GM23248 (cell line): ENCODE data around the gene NOTO. TPM values are rescaled to one million over a fixed set of nuclear protein-coding genes. Genes with fewer than 3 reads are reported as not detected.

ENCODE experiments used
- DNase-seq: peaks from one replicate; pipeline ENCODE4 v3.0.0-alpha.2; 2015
- H2AFZ ChIP-seq: fragments of 200-600 bp; sonication (generic); 2 replicates; pipeline ENCODE4 v1.6.1; 2016; ENCODE audit warnings: antibody characterized with exemption
- H3F3A ChIP-seq: fragments of 200-600 bp; sonication (generic); 2 replicates; pipeline ENCODE4 v1.6.1; 2016; ENCODE audit warnings: mild to moderate bottlenecking, antibody characterized with exemption, mixed run types; ENCODE audit not compliant: insufficient read depth
- H3K27ac ChIP-seq: fragments of 200-600 bp; sonication (generic); 2 replicates; pipeline ENCODE4 v1.5.1; 2016; ENCODE audit warnings: mild to moderate bottlenecking
- H3K27me3 ChIP-seq: fragments of 200-600 bp; sonication (generic); replicated peaks from 2 replicates; pipeline ENCODE4 v1.6.1; 2016; ENCODE audit warnings: mild to moderate bottlenecking; ENCODE audit not compliant: insufficient read depth
- H3K36me3 ChIP-seq: fragments of 200-600 bp; sonication (generic); 2 replicates; pipeline ENCODE4 v1.6.1; 2016; ENCODE audit warnings: low read depth, mild to moderate bottlenecking
- H3K4me1 ChIP-seq: fragments of 200-600 bp; sonication (generic); 2 replicates; pipeline ENCODE4 v1.6.1; 2016; ENCODE audit warnings: mild to moderate bottlenecking; ENCODE audit not compliant: insufficient read depth
- H3K4me2 ChIP-seq: fragments of 200-600 bp; sonication (generic); one replicate; pipeline ENCODE4 v1.6.1; 2016; ENCODE audit warnings: mild to moderate bottlenecking; ENCODE audit not compliant: unreplicated experiment
- H3K4me3 ChIP-seq: fragments of 200-600 bp; sonication (generic); 2 replicates; pipeline ENCODE4 v1.5.1; 2016; ENCODE audit warnings: mild to moderate bottlenecking
- H3K79me2 ChIP-seq: fragments of 200-600 bp; sonication (generic); 2 replicates; pipeline ENCODE4 v1.6.1; 2016; ENCODE audit warnings: mild to moderate bottlenecking; ENCODE audit not compliant: insufficient read depth
- H3K9ac ChIP-seq: fragments of 200-600 bp; sonication (generic); 2 replicates; pipeline ENCODE4 v1.6.1; 2016; ENCODE audit warnings: mild to moderate bottlenecking
- H3K9me2 ChIP-seq: fragments of 200-600 bp; sonication (generic); 2 replicates; pipeline ENCODE4 v1.6.1; 2016; ENCODE audit warnings: mixed run types, mild to moderate bottlenecking, moderate library complexity; ENCODE audit not compliant: insufficient read depth
- H3K9me3 ChIP-seq: fragments of 200-600 bp; sonication (generic); one replicate; pipeline ENCODE4 v1.6.1; 2017; ENCODE audit warnings: low read depth
- H4K20me1 ChIP-seq: fragments of 200-600 bp; sonication (generic); 2 replicates; pipeline ENCODE4 v1.6.0; 2016; ENCODE audit not compliant: insufficient read depth
- EZH2 ChIP-seq: fragments of 200-600 bp; sonication (generic); IDR thresholded peaks from 2 replicates; pipeline ENCODE4 v1.6.1; 2018; ENCODE audit warnings: antibody characterized with exemption, mild to moderate bottlenecking; ENCODE audit not compliant: insufficient read depth, poor library complexity, severe bottlenecking
- EZH2phosphoT487 ChIP-seq: fragments of 200-600 bp; sonication (generic); IDR thresholded peaks from 2 replicates; pipeline ENCODE4 v1.6.1; 2018; ENCODE audit warnings: antibody characterized with exemption, moderate library complexity, mild to moderate bottlenecking, low read depth; ENCODE audit not compliant: insufficient read depth
- WGBS, 2 experiments: methylation state at CpG; one replicate each; pipeline ENCODE4 v1.1.6; 2015 to 2017; ENCODE audit warnings: low lambda C conversion rate in 2 of 2, low coverage in 1 of 2; ENCODE audit errors: missing lambda C conversion rate in 2 of 2; 5-methylcytosine and 5-hydroxymethylcytosine counted together
- in situ Hi-C: fragments of 300-500 bp; cut with MboI; formaldehyde crosslinking; loops from 2 replicates; pipeline ENCODE4 v1.15.0; 2020
- polyA plus RNA-seq: library from polyadenylated mRNA; unstranded; fragments of >200 nt; fragmentation: Nextera tagmentation; extraction: Ambion mirVana; gene quantifications from 2 replicates; pipeline ENCODE4 v1.2.1, GENCODE V29; 2016
- total RNA-seq: library from RNA; depleted of rRNA; stranded (reverse); fragments of >200 nt; shearing (Covaris generic); gene quantifications from 2 replicates; pipeline ENCODE4 v1.2.3, GENCODE V29; 2014; rRNA removed

The NOTO gene
- not detected in 2 replicates for total RNA-seq
- not detected in 2 replicates for polyA plus RNA-seq

DNA sequence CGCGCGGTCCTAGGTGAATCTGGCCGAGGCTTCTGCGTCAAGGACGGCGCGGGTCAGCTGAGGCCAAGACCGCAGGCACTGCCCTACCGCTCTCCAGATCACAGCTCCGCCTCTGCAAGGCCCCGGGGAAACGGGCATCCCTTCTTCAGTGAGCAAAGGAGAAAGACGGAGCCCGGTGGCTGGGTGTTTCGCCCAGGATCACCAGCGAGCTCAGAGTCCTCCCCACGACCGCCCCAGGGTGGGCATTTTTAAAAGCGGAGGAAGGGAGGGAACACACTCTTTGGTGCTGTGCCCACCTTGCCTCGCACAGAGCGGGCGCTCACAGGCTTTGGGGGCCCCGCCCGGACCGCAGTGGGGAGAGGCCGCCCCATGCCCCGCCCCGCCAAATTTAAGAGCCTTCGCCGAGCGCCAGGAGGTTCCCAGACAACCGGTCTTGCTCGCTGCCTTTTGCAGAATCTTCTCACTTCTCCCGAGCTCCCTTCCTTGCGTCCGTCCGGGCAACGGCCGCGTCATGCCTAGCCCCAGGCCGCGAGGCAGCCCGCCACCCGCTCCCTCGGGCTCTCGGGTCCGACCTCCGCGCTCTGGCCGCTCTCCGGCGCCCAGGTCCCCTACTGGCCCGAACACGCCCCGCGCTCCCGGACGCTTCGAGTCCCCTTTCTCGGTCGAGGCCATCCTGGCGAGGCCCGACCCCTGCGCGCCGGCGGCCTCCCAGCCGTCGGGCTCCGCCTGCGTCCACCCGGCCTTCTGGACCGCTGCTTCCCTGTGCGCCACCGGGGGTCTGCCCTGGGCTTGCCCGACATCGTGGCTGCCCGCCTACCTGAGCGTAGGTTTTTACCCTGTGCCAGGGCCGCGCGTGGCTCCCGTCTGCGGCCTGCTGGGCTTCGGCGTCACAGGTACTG, at the start of gene NOTO:
Gene NOTO, plus strand, starts transcription at position 419 of the 899 bp plus-strand sequence. Its CDS starts 93 bp downstream, at position 512.
- TF ChIP-seq EZH2, result peak; percentile 43
- 0 out of 2 replicates have a peak, but pooled peaks have one; percentile 26 for TF ChIP-seq EZH2phosphoT487
- Histone ChIP-seq H4K20me1 (no peaks in the 10 kb centered on the region), H3K36me3 (no peaks in the 10 kb centered on the region), H3K9me3 (no peaks in the 10 kb centered on the region), H3K4me1 (no peaks in the 10 kb centered on the region), H3K27ac (no peak within 1 kb of the TSS), H3F3A (no peaks in the 10 kb centered on the region), H3K4me3 (peak within 1 kb of the TSS; percentile 40), H3K79me2 (no peaks in the 10 kb centered on the region), H2AFZ (peak within 1 kb of the TSS; percentile 68), H3K27me3 (peaks cover 72% of the 10 kb centered on the region), H3K9me2 (no peaks in the 10 kb centered on the region), H3K4me2 (peak within 1 kb of the TSS; percentile 57), H3K9ac (no peak within 1 kb of the TSS)
- 6 to 9% methylated on average over 71 to 86 of the region's 87 CpGs for WGBS, 2 experiments
- in situ Hi-C loops, result no loop called here
- peak; percentile 39 for DNase-seq

GRCh38 chr2:73156539-73157124, 45.7 kb upstream of the NOTO start:
- H3K79me2 ChIP-seq, result no peaks in the 10 kb centered on the region
- H3K27me3 ChIP-seq, result no peaks in the 10 kb centered on the region
- no peaks in the 10 kb centered on the region for H3F3A ChIP-seq
- peak overlapping the region; percentile 62 for H3K4me2 ChIP-seq
- in situ Hi-C loops, result loop anchor here (5.0 to 10.0 kb wide), 2 partner anchors 74 to 162 kb away; no protein-coding TSS in a partner anchor
- no peaks in the 10 kb centered on the region for H3K36me3 ChIP-seq
- TF ChIP-seq EZH2phosphoT487 (no peak), EZH2 (no peak)
- peaks cover 4% of the 10 kb centered on the region; the same call in 1 of the 2 replicates for H3K4me1 ChIP-seq
- 3 to 6% methylated on average over 24 of the region's 24 CpGs for WGBS, 2 experiments
- no peaks in the 10 kb centered on the region for H3K9me3 ChIP-seq
- H4K20me1 ChIP-seq, result no peaks in the 10 kb centered on the region
- DNase-seq, result peak; percentile 84
- no peak overlapping the region for H3K27ac ChIP-seq
- peak overlapping the region; percentile 80 for H2AFZ ChIP-seq
- H3K9me2 ChIP-seq, result no peaks in the 10 kb centered on the region
- no peak overlapping the region for H3K9ac ChIP-seq
- H3K4me3 ChIP-seq, result peak overlapping the region; percentile 63

- Histone ChIP-seq H3K4me2 (no peak overlapping the region), H3K9me3 (no peaks in the 10 kb centered on the region), H4K20me1 (no peaks in the 10 kb centered on the region), H3K4me3 (no peak overlapping the region), H3K27me3 (no peaks in the 10 kb centered on the region), H2AFZ (no peak overlapping the region), H3F3A (no peaks in the 10 kb centered on the region), H3K36me3 (no peaks in the 10 kb centered on the region), H3K9me2 (no peaks in the 10 kb centered on the region), H3K79me2 (no peaks in the 10 kb centered on the region), H3K27ac (no peak overlapping the region), H3K9ac (no peak overlapping the region), H3K4me1 (no peaks in the 10 kb centered on the region)
- TF ChIP-seq EZH2, result no peak
- no peak for TF ChIP-seq EZH2phosphoT487
- 38 to 43% methylated on average over 7 to 14 of the region's 14 CpGs for WGBS, 2 experiments
- DNase-seq, result no peak
- in situ Hi-C loops, result no loop called here
Measured at GRCh38 chr2:73162856-73163391, 39.5 kb upstream of the NOTO start.
